IMR-90 (cell line): ENCODE data around the gene RIOK2. TPM values are rescaled to one million over a fixed set of nuclear protein-coding genes. Genes with fewer than 3 reads are reported as not detected.

Source experiments
- ATAC-seq: fragments of 200-7000 bp; cut with Tn5 transposase; 2 replicates; pipeline ENCODE4 v1.9.1; 2020; ENCODE audit warnings: low read depth, mild to moderate bottlenecking, moderate library complexity
- BruUV-seq: library from RNA; stranded (reverse); fragments of 400-500 nt; replicated peaks from 2 replicates; lab custom pipeline; 2021; lab: Mats Ljungman, UMichigan
- CTCF ChIA-PET: fragments of 300-600 bp; formaldehyde crosslinking; extraction: SDS; loops from one replicate; lab custom pipeline; 2021; ENCODE audit warnings: antibody characterized with exemption; lab: Yijun Ruan, JAX
- POLR2A ChIA-PET: fragments of 300-600 bp; sonication (Branson Sonifier 250); formaldehyde crosslinking; loops from one replicate; lab custom pipeline; 2022; ENCODE audit warnings: antibody characterized with exemption; ENCODE audit not compliant: unreplicated experiment; lab: Charles Lee
- DNase-seq: peaks from one replicate; pipeline ENCODE4 v3.0.0; 2013
- H2AFZ ChIP-seq: replicated peaks from 2 replicates; pipeline ENCODE3; 2013; ENCODE audit warnings: low read length, mild to moderate bottlenecking; ENCODE audit not compliant: poor library complexity
- H2AK5ac ChIP-seq: 2 replicates; pipeline ENCODE4 v1.6.1; 2013; ENCODE audit warnings: low read depth, low read length, inconsistent platforms
- H2AK9ac ChIP-seq: replicated peaks from 2 replicates; pipeline ENCODE3; 2013; ENCODE audit warnings: mild to moderate bottlenecking, low read depth, low read length, moderate library complexity; ENCODE audit not compliant: poor library complexity
- H2BK120ac ChIP-seq: 2 replicates; pipeline ENCODE4 v1.6.1; 2013; ENCODE audit warnings: low read depth, low read length, inconsistent platforms
- H2BK15ac ChIP-seq: 3 replicates; pipeline ENCODE4 v1.6.1; 2013; ENCODE audit warnings: low read depth, low read length, inconsistent platforms
- H2BK20ac ChIP-seq: 2 replicates; pipeline ENCODE4 v1.6.1; 2013; ENCODE audit warnings: low read depth, mild to moderate bottlenecking, inconsistent platforms, low read length, moderate library complexity
- H2BK5ac ChIP-seq: 2 replicates; pipeline ENCODE4 v1.6.1; 2013; ENCODE audit warnings: mild to moderate bottlenecking, low read depth, low read length, inconsistent platforms; ENCODE audit not compliant: poor library complexity, severe bottlenecking
- H3K14ac ChIP-seq: replicated peaks from 2 replicates; pipeline ENCODE4 v1.6.1; 2013; ENCODE audit warnings: low read depth, low read length, inconsistent platforms
- H3K18ac ChIP-seq: 2 replicates; pipeline ENCODE4 v1.6.1; 2013; ENCODE audit warnings: low read depth, low read length, control low read depth
- H3K23ac ChIP-seq: 2 replicates; pipeline ENCODE4 v1.6.1; 2013; ENCODE audit warnings: low read depth, low read length, inconsistent platforms
- H3K27ac ChIP-seq: 2 replicates; pipeline ENCODE4 v1.5.1; 2013; ENCODE audit warnings: mild to moderate bottlenecking, control low read depth, low read length; ENCODE audit not compliant: insufficient read depth
- H3K27me3 ChIP-seq: 2 replicates; pipeline ENCODE4 v1.6.1; 2013; ENCODE audit warnings: low read length; ENCODE audit not compliant: control insufficient read depth, insufficient read depth
- H3K36me3 ChIP-seq: 2 replicates; pipeline ENCODE4 v1.6.1; 2013; ENCODE audit warnings: low read length, mixed read lengths; ENCODE audit not compliant: control insufficient read depth, insufficient read depth
- H3K4ac ChIP-seq: 2 replicates; pipeline ENCODE4 v1.6.1; 2013; ENCODE audit warnings: low read depth, low read length, inconsistent platforms
- H3K4me1 ChIP-seq: 2 replicates; pipeline ENCODE4 v1.6.1; 2013; ENCODE audit warnings: low read length, mixed read lengths; ENCODE audit not compliant: control insufficient read depth, insufficient read depth
- H3K4me2 ChIP-seq: 2 replicates; pipeline ENCODE4 v1.6.1; 2013; ENCODE audit warnings: low read depth, mild to moderate bottlenecking, control low read depth, low read length, moderate library complexity
- H3K4me3 ChIP-seq: 2 replicates; pipeline ENCODE4 v1.5.1; 2013; ENCODE audit warnings: low read depth, mild to moderate bottlenecking, control low read depth, low read length, moderate library complexity; ENCODE audit not compliant: insufficient read depth
- H3K56ac ChIP-seq: 2 replicates; pipeline ENCODE4 v1.6.1; 2013; ENCODE audit warnings: low read length, inconsistent platforms; ENCODE audit not compliant: insufficient read depth; ENCODE audit errors: extremely low read depth
- H3K79me1 ChIP-seq, 2 experiments: 2 replicates each; pipeline ENCODE4 v1.6.1; 2013; ENCODE audit warnings: low read length in 2 of 2, inconsistent platforms in 1 of 2, low read depth in 1 of 2
- H3K9ac ChIP-seq: 2 replicates; pipeline ENCODE4 v1.6.1; 2013; ENCODE audit warnings: low read depth, low read length, control low read depth
- H3K9me1 ChIP-seq: 2 replicates; pipeline ENCODE4 v1.6.1; 2013; ENCODE audit warnings: low read length, inconsistent platforms; ENCODE audit not compliant: insufficient read depth
- H3K9me3 ChIP-seq: 2 replicates; pipeline ENCODE4 v1.6.1; 2013; ENCODE audit warnings: low read length; ENCODE audit not compliant: control insufficient read depth, insufficient read depth
- H4K20me1 ChIP-seq: 2 replicates; pipeline ENCODE4 v1.6.1; 2013; ENCODE audit warnings: low read length, inconsistent platforms; ENCODE audit not compliant: insufficient read depth
- H4K5ac ChIP-seq: 2 replicates; pipeline ENCODE4 v1.6.1; 2013; ENCODE audit warnings: mild to moderate bottlenecking, low read depth, low read length, control low read depth
- H4K8ac ChIP-seq, 2 experiments: 2 replicates each; pipeline ENCODE4 v1.6.1; 2013; ENCODE audit warnings: low read depth in 2 of 2, low read length in 2 of 2, control low read depth in 1 of 2, inconsistent platforms in 1 of 2
- H4K91ac ChIP-seq: 2 replicates; pipeline ENCODE4 v1.6.1; 2013; ENCODE audit warnings: low read depth, low read length, inconsistent platforms; ENCODE audit not compliant: insufficient read depth
- BHLHE40 ChIP-seq: fragments of 150-350 bp; IDR thresholded peaks from 2 replicates; pipeline ENCODE4 v1.6.1; 2016; ENCODE audit warnings: mild to moderate bottlenecking, low read depth, low read length
- CEBPB ChIP-seq: IDR thresholded peaks from 2 replicates; pipeline ENCODE4 v1.6.1; 2012; ENCODE audit warnings: low read depth, low read length, improper control_type of control experiment
- CHD1 ChIP-seq: IDR thresholded peaks from 2 replicates; pipeline ENCODE4 v1.6.1; 2012; ENCODE audit warnings: low read depth, low read length, improper control_type of control experiment
- ELK1 ChIP-seq: fragments of 150-350 bp; IDR thresholded peaks from 2 replicates; pipeline ENCODE4 v1.6.1; 2016; ENCODE audit warnings: low read depth, mild to moderate bottlenecking, low read length, moderate library complexity, borderline replicate concordance
- FOS ChIP-seq: fragments of 150-350 bp; IDR thresholded peaks from 2 replicates; pipeline ENCODE4 v1.6.1; 2016; ENCODE audit warnings: low read depth, low read length
- MAFK ChIP-seq: IDR thresholded peaks from 2 replicates; pipeline ENCODE4 v1.6.1; 2012; ENCODE audit warnings: low read depth, low read length, improper control_type of control experiment
- MAZ ChIP-seq: IDR thresholded peaks from 2 replicates; pipeline ENCODE4 v1.6.1; 2012; ENCODE audit warnings: low read depth, mild to moderate bottlenecking, low read length, improper control_type of control experiment, moderate library complexity, borderline replicate concordance
- MXI1 ChIP-seq: IDR thresholded peaks from 2 replicates; pipeline ENCODE4 v1.6.1; 2012; ENCODE audit warnings: low read depth, mild to moderate bottlenecking, low read length, moderate library complexity, borderline replicate concordance
- NFE2L2 ChIP-seq: fragments of 150-350 bp; IDR thresholded peaks from 2 replicates; pipeline ENCODE4 v1.6.1; 2016; ENCODE audit warnings: low read depth, mild to moderate bottlenecking, low read length
- POLR2A ChIP-seq: IDR thresholded peaks from 2 replicates; pipeline ENCODE4 v1.6.1; 2012; ENCODE audit warnings: mild to moderate bottlenecking, low read depth, low read length
- RAD21 ChIP-seq: IDR thresholded peaks from 2 replicates; pipeline ENCODE4 v1.6.1; 2012; ENCODE audit warnings: low read length, improper control_type of control experiment
- RCOR1 ChIP-seq: IDR thresholded peaks from 2 replicates; pipeline ENCODE4 v1.6.1; 2012; ENCODE audit warnings: mild to moderate bottlenecking, low read length, improper control_type of control experiment; ENCODE audit not compliant: insufficient replicate concordance
- RFX5 ChIP-seq: IDR thresholded peaks from 2 replicates; pipeline ENCODE4 v1.8.0; 2012; ENCODE audit warnings: low read depth, mild to moderate bottlenecking, low read length, moderate library complexity
- SMC3 ChIP-seq: fragments of 150-350 bp; IDR thresholded peaks from 2 replicates; pipeline ENCODE4 v1.6.1; 2016; ENCODE audit warnings: low read depth, mild to moderate bottlenecking, antibody characterized with exemption, low read length, moderate library complexity
- WGBS, 2 experiments: methylation state at CpG; one replicate each; pipeline versions ENCODE4 v1.1.5 to v1.1.7; 2013; ENCODE audit warnings: missing lambda C conversion rate in 2 of 2; ENCODE audit not compliant: insufficient read length in 1 of 2; ENCODE audit errors: extremely low coverage in 2 of 2; 5-methylcytosine and 5-hydroxymethylcytosine counted together
- dilution Hi-C: fragments of 300-500 bp; cut with HindIII; formaldehyde crosslinking; loops from one replicate; pipeline ENCODE4 v1.14.3; 2018; ENCODE audit warnings: low sequenced_read_pairs; ENCODE audit not compliant: unreplicated experiment
- in situ Hi-C: fragments of 300-500 bp; cut with MboI; formaldehyde crosslinking; loops from 3 replicates; pipeline ENCODE4 v1.14.3; 2019; ENCODE audit warnings: low sequenced_read_pairs, inconsistent platforms, mixed read lengths
- intact Hi-C: fragments of 100-400 bp; cut with micrococcal nuclease; formaldehyde crosslinking; loops from 2 replicates; pipeline ENCODE4 v1.10.0; 2022
- polyA plus RNA-seq, 3 experiments: library from polyadenylated mRNA; depleted of rRNA; stranded (reverse); fragments of >200 nt; gene quantifications; 2 replicates each; pipeline ENCODE4 v1.2.3, GENCODE V29; 2012; ENCODE audit warnings: low replicate concordance in 1 of 3
- total RNA-seq: library from RNA; depleted of rRNA; stranded (reverse); fragments of >200 nt; gene quantifications from 2 replicates; pipeline ENCODE4 v1.2.3, GENCODE V29; 2012
- TF ChIP-seq, protein P1 (sequence below): conservative IDR thresholded peaks from 2 replicates; pipeline ENCODE4 v1.5.1; 2012; ENCODE audit warnings: mild to moderate bottlenecking, low read depth, low read length, improper control_type of control experiment
- TF ChIP-seq, protein P2 (sequence below): fragments of 150-350 bp; IDR thresholded peaks from 2 replicates; pipeline ENCODE4 v1.6.1; 2017; ENCODE audit warnings: mild to moderate bottlenecking, antibody characterized with exemption, low read length, low read depth

The RIOK2 gene
- total and polyA plus RNA-seq, 2 of the 4 experiments (the other 2 are of a cell fraction) = 10.7 to 17.7 TPM

- no peak overlapping the region for H2BK120ac ChIP-seq
- no peaks in the 10 kb centered on the region for H3K9me3 ChIP-seq
- no peak overlapping the region for H2AK5ac ChIP-seq
- no peak overlapping the region for H3K56ac ChIP-seq
- no peak overlapping the region for H2AFZ ChIP-seq
- H2BK20ac ChIP-seq = no peak overlapping the region
- intact Hi-C loops (no loop called here), in situ Hi-C loops (no loop called here), dilution Hi-C loops (no loop called here)
- no peaks in the 10 kb centered on the region for H3K79me1 ChIP-seq
- H4K20me1 ChIP-seq = no peaks in the 10 kb centered on the region
- H3K4me2 ChIP-seq = no peak overlapping the region
- POLR2A ChIA-PET = no interaction called here
- TF ChIP-seq, protein P1, sequence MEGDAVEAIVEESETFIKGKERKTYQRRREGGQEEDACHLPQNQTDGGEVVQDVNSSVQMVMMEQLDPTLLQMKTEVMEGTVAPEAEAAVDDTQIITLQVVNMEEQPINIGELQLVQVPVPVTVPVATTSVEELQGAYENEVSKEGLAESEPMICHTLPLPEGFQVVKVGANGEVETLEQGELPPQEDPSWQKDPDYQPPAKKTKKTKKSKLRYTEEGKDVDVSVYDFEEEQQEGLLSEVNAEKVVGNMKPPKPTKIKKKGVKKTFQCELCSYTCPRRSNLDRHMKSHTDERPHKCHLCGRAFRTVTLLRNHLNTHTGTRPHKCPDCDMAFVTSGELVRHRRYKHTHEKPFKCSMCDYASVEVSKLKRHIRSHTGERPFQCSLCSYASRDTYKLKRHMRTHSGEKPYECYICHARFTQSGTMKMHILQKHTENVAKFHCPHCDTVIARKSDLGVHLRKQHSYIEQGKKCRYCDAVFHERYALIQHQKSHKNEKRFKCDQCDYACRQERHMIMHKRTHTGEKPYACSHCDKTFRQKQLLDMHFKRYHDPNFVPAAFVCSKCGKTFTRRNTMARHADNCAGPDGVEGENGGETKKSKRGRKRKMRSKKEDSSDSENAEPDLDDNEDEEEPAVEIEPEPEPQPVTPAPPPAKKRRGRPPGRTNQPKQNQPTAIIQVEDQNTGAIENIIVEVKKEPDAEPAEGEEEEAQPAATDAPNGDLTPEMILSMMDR = no peak
- TF ChIP-seq ELK1 (no peak), MXI1 (no peak), NFE2L2 (no peak), CEBPB (no peak), POLR2A (no peak), RCOR1 (no peak), RAD21 (no peak), SMC3 (no peak), FOS (no peak), MAFK (no peak), BHLHE40 (no peak), MAZ (no peak), CHD1 (no peak), RFX5 (no peak)
- TF ChIP-seq, protein P2, sequence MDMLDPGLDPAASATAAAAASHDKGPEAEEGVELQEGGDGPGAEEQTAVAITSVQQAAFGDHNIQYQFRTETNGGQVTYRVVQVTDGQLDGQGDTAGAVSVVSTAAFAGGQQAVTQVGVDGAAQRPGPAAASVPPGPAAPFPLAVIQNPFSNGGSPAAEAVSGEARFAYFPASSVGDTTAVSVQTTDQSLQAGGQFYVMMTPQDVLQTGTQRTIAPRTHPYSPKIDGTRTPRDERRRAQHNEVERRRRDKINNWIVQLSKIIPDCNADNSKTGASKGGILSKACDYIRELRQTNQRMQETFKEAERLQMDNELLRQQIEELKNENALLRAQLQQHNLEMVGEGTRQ = no peak
- no peak overlapping the region for H2BK15ac ChIP-seq
- H3K14ac ChIP-seq = no peak overlapping the region
- no peak overlapping the region for H3K4ac ChIP-seq
- no peak overlapping the region for H4K5ac ChIP-seq
- no peak overlapping the region for H3K9ac ChIP-seq
- H3K4me1 ChIP-seq = no peaks in the 10 kb centered on the region
- H3K23ac ChIP-seq = no peak overlapping the region
- CTCF ChIA-PET = interaction anchor here (0.9 kb wide), 1 partner anchor 12 kb away, joined by 3 read pairs; no protein-coding TSS in a partner anchor
- H3K36me3 ChIP-seq = no peaks in the 10 kb centered on the region
- no CpG with 5 or more reads among the region's 2 CpGs for WGBS, 2 experiments
- H3K18ac ChIP-seq = no peak overlapping the region
- no TSS peak for BruUV-seq
- H3K27ac ChIP-seq = no peak overlapping the region
- H3K4me3 ChIP-seq = no peak overlapping the region
- H2AK9ac ChIP-seq = no peak overlapping the region
- H4K8ac ChIP-seq = no peak overlapping the region
- ATAC-seq = no peak
- no peak overlapping the region for H4K91ac ChIP-seq
- H3K27me3 ChIP-seq = no peaks in the 10 kb centered on the region
- DNase-seq = no peak
- no peak overlapping the region for H2BK5ac ChIP-seq
- H3K9me1 ChIP-seq = no peaks in the 10 kb centered on the region
Observed at GRCh38 chr5:97209343-97209742, 26.3 kb upstream of the RIOK2 start.
